SHP77 treated with DMSO at 0.1 percent for 48 hours (cell line): ENCODE results near the gene PPP2R2B.

Experiments used
- DNase-seq: peaks from one replicate; lab custom pipeline; 2025; lab: John Stamatoyannopoulos, UW

The PPP2R2B gene

DNA sequence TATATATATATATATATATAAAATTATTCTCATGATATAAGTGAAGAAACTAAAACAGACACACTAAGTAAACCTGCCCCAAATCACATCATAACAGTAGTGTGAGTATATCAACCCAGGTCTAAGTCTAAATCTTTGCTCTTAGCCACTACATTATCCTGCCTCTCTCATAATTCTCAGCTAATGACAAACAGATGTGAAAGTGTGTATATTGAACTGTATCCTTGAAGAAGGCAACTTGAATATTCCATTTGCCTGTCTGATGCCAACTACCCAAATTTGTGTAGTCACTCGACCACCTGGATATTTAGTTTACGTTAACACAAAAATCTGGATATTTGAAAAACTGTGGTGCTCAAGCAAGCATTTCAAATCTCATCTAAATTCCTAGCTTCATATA is 97.4 kb downstream of the PPP2R2B start:
- DNase-seq, result no peak

DNA sequence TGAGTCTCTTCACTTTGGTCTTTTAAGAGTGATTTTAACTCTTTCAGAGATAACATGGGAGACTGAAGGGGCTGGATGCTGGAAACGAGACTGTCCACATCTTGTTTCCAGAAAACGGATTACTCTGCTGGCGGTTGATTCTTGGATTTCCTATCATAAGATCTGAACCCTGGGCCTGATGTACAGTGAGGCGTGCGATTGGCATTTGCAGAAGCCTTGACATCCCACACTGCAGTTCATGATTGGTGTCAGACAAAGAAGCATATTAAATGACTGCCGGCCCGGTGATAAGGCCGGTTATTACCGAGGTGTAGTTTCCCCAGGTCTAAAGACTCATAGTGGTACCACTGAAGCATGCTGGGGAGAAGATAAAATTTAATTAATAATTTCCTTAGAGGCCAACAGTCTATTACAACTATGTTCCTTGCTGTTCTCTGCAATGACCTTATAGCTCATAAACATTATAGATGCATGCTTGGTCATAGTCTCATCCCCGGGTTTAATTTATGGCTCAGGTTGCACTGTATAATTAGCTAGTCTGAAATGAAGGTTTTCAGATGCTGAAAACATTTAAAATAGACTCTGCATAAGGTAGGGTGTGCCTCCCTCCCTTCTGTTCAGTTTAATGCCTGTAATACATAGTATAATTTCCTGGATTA is 99.2 kb downstream of the PPP2R2B start:
- no peak for DNase-seq

DNA sequence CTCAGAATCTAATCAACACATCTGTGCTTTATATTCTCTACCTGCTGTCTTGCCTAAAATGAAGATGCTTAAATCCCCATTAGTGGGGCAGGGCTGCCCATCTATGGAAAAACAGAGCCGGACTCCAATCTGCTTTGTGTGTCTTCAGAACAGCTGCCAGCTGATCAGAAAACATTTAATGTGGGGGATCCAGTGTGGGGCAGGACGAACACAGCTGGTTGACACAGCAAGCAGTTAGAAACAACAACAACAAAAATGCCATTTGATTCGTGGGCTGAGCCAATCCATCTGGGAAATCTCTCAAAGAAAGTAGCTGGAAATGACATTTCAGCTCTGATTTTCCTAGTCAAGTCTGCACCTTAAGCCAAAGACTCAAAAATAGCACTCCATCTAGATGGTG is 99.8 kb downstream of the PPP2R2B start:
- no peak for DNase-seq

DNA sequence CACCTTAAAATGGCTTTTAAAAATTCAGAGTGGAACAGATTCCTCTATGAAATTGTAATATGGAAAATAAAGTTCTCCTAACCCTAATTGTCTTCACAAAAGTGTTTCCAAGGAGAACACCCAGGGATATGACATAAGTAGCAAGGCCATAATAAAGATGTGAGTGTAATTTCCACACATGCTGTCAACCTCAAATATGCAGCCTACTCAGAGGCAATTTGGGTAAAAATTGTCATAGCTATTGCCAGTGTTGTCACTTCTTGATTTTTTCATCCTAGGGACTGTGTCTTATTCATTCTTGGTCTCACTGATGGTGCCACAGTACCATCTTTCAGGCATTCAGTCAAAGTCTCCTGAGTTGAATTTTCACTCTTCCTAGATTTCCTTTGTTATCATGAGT is 100.3 kb downstream of the PPP2R2B start:
- no peak for DNase-seq

DNA sequence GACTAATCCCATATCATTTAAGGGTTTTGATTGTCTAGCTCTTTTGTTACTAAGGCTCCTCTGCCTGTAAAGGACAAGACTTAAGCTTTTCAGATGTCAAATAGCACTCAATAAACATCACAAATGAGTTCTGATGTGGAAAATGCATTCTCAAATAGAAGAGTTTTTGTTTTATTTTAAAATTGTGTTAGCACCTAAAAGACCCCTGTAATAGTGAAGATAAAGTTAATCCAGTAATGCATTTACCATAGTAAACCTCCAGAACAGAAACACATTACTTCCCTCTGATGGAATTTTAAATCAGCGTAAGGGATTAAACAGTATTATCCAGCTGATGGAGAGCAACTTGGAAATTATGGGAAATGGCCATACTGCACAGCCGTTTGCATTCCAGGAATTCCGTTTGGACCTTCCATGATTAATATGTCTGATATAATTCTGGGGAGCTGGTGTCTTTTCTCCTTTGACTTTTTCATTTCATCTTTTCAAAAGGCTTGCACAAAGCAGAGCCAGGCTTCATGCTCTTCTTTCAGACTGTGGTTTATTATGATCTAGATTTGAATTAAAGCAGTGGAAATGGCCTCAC is 105.6 kb downstream of the PPP2R2B start:
- no peak for DNase-seq

DNA sequence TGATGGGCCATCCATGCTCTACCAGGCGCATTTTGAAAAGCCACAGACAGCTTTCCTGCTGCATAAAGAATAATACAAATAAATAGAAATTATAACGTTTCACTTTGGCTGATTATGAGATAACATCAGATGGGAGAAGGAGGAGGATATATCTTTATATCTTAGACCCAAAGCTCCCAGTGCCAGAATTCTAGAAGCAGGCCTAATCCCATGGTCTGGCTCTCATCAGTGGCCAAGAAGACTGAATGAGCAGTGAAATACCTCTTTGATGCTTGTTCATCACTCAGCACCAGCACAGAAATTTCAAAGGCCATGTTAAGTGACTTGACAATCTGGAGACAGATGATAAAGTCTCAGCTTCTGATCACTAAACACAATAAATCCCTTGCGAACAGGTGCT is 107.6 kb downstream of the PPP2R2B start:
- no peak for DNase-seq

DNA sequence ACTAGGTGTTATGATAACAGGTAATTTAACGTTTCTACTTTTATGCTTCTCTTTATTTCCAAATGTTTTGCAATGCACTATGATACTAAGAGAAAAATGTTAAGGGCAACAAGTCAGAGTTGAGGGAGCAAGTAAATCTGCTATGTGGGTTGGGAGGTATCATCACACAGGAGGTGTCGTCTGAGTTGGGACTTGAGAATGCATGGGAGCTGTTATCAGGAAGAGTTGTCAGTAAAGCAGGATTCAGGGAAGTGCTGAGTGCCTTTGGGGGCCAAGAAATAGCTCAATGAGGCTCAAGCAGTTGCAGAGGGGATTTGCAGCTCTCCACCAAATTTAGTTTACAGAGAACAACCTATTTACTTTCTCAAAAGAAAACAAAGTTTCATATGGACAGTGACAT is 108.0 kb downstream of the PPP2R2B start:
- no peak for DNase-seq

DNA sequence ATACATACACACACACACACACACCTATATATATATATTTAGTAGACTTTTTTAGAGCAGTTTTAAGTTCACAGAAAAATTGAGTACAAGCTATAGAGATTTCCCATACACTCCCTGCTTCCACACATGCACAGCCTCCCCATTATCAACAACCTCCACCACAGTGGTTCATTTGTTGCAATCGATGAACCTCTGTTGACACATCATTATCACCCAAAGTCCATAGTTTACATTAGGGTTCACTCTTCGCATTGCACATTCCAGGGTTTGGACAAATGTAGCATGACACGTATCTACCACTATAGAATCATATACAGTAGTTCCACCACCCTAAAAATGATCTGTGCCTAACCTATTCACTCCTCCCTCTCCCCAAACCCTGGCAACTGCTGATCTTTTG is 111.0 kb downstream of the PPP2R2B start:
- no peak for DNase-seq

DNA sequence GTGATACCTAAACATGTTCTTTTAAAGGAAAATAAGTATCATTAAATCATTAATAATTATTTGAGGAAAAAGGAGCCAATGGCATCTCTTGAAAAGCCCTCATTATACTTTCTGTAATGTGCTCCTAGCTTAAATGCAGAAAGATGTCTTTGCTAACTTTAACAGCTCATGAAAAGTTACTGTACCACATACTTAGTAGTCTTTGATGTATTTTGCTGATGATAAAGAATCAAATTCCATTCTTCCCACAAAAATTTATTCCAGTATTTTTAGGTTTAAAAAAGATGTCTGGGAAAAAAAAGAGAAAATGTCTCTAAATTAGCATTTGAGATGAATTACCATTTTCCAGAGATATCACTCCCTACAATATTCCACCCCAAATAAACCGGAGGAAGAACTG is 112.5 kb downstream of the PPP2R2B start:
- DNase-seq, result no peak

DNA sequence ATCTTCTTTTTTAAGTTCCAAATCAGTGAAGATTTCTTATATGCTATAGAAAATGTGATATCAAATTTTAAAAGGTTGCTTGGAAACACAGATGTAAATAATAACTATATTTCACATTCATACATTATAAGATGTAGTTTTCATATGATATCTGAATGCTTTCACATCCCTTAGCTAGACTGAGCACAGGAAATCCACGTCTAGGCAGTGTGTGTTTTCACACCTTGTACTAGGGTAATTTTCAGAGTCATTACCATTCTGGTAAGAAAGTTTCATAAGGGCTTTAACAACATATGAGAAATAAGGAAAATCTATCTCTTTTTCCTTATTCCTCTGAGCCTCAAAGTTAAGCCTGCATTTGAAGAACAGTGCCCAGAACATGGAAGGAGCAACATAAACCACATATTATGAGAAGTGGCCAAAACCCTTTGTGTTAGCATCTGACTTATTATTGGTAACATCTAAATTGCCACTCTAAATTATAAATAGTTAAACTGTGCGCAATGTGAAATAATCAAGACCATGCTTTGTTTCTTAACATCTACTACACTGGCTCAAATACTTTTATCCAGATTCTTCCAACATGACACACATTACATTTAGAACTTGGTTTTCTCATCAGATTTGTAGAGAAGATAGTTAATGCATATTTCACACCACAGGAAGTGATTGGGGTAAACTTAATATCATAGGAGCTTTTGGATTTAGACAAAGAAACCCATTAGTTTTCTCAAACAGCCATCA is 113.3 kb downstream of the PPP2R2B start:
- DNase-seq, result no peak

DNA sequence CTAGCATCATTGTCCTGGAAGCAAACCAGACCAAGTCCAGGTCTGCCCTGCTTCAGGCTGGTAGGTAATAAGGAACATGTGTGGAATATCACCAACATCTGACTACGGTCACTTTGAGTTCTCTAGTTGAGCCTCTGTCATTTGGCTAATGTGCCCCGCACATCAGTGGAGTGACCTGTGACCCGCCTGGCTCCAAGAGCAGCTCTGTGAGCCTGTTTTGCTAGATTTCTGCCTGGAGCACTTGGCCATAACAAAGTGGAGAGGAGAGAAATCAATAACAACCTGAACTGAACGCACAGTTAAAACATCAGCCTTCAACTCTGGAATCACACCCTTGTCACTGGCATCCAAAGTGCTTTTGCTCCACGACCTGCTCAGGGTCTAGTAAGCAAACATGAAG is 115.7 kb downstream of the PPP2R2B start:
- no peak for DNase-seq

DNA sequence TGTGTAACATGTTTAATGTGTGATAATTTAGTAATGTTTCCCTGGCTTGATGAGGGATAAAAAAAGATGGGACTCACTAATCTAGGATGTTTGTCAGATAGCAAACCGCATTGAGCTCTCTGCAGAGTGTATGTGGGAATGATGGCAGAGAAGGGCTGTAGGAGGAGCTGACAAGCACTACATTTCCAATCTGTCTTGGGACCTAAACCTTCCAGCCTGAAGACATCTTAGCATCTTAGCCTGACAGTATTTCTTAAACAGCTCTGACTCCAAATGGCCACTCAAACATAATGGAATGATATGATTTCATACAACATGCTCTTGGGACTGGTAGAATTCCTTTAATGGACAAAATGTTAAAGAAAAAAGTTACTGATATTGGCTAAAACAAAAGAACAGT is 116.7 kb downstream of the PPP2R2B start:
- no peak for DNase-seq

DNA sequence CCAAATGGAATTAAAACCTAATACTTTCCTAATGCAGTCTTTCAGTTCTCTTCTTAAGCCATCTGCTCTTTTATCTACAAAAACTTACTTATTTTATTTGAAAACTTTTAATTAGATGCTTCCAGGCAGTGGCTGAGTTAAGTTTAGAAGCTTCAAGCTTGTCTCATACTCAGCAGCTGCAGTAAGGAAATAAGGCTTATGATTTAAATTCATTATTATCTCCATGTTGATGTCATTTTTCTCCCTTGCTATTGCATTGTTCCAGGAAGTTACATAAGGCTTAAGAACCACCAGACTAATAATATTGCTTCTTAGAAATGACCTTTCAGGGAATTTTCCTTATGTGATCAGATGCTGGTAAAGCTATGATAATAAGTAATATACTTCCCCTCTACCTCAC is 119.6 kb downstream of the PPP2R2B start:
- DNase-seq, result no peak

DNA sequence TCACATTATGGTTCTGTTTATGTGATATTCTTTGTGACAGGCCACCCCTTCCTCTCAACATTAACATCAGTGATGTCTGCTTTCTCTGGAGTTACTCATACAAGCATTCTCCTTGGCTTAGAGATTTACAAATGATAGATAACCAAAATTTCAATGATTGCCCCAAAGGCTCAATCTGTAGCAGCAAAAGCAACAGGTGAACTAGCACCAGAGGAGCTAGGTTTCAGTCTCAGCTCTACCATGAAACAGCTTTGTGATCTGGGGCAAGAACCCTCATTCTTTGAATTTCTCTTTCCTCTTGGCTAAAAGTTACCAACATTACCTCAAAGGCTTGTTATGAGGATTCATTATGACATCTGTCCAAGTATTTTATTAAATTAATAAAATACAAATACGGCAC is 120.5 kb downstream of the PPP2R2B start:
- no peak for DNase-seq

DNA sequence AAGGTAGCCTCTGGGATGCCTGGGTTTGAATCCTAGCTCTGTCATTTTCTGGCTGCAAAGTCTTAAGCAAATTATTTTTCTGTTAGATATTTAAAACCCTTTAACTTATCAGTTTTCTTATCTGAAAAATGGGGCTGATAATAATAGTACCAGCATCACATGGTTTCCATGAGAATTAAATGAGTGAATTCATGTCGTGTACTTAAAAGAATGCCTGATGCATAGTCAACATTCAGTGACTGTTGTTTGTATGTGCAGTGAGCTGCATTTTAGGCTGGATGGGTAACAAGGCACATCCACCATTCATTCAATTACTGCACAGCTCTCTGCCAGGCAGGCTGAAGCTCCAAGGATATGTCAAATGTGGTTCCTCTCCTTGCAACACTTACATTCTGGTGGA is 122.0 kb downstream of the PPP2R2B start:
- no peak for DNase-seq

DNA sequence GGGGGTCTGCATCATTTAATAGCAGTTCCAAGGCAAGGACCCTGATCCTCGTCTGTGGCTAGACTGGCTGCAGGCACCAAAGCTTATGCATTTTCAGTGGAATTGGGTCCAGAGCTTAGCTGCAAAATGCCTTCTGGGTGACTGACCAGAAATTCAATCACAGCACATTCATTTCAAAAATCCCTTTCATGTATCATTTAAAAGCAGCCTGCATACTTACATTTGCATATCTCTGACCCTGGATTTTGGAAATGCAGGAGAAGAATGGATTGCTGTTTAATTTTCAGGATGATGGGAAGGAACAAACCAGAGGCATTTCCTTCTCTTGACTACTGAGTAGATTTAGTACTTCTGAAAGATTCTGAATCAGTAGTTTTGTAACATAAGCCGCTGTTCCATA is 122.8 kb downstream of the PPP2R2B start:
- DNase-seq, result no peak

DNA sequence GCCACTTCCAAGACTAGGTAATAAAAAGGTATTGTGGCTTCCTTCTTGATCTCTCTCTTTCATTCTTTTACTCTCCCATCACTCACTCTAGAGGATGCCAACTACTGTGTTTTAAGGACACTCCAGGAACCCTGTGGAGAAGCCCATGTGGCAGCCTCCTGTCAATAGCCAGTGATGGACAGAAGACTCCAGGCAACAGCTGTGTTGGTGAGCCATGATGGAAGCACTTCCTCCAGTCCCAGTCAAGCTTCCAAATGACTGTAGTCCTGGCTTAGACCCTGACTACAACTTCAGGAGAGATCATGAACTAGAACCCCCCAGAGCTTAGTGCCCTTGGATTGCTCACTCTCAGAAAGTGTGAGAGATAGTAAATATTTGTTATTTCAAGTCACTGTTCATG is 123.9 kb downstream of the PPP2R2B start:
- DNase-seq, result no peak

DNA sequence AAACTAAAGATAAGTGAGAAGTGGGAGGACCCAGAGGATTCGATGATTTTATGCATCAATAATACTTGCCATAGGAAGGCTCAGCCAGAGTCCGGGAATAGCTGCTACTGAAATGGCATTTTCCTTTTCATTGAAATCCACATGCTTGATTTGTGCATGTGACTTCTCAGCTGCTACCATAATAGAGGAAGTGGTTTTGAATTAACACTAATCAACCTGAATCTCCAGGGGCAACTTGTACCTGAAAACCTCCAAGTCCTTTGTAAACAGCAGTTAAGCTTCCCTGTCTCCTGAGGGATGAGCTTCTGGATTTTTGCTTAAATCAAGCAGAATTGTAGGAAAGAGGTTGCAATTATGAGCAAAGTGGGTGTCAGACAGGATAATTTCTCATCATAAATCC is 124.9 kb downstream of the PPP2R2B start:
- no peak for DNase-seq

DNA sequence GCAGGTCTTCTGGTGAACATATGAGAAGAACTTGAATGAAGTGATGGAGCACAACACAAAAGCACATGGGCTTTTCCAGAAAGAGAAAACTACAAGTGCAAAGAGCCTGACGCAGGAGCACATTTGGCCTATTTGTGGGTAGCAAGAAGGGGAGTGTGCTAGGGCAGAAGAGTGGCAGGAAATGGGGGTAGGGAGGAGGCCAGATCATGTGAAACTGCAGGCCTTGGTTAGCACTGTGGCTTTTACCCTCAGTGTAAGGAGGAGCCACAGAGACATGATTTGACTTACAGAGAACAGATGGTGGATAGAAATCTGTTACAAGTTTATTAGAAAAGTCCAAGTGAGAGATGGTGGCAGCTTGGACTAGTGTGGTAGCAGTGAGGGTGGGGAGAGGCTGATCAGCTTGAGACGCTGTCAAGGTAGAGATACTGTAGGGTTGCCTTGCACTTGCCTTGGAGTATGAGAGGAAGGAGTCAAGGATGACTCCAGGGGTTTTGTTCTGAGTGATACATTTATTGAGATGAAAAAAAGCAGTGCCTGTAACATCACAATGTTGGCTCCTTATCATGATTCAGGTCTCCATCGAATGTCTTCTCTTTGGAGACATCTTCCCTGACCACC is 126.7 kb downstream of the PPP2R2B start:
- no peak for DNase-seq

DNA sequence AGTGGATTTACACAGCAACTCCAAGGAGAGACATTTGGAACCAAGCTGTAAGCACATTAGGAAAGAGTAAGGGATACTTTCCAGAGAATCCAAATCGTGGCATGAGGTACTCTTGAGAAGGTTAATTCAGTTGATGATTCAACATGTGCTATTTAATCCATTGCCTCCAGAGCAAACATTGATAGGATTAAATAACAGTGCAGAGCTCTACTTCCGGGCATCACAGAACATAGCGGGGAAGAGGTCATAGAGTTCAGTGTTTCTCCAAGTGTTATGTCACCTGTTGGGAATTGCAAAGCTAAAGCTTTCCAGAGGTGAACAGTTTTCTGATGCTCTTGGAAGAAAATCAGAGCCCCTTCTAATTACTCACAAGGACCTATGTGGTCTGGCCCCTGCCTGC is 127.5 kb downstream of the PPP2R2B start:
- DNase-seq, result no peak

DNA sequence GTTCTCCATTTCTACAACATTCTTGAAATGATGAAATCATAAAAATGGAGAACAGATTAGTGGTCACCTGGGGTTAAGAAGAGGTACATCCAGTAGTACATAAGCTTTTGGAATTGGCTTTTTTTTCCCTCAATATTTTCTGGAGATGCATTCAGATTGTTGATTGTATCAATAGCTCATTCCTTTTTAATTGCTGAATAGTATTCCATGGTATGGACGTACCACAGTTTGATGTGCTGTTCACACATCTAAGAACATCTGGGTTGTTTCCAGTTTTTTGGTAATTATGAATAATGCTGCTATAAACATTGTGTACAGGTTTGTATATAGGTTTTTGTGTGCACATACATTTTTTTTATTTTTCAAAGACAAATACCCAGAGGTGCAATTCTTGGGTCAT is 130.0 kb downstream of the PPP2R2B start:
- DNase-seq, result no peak

DNA sequence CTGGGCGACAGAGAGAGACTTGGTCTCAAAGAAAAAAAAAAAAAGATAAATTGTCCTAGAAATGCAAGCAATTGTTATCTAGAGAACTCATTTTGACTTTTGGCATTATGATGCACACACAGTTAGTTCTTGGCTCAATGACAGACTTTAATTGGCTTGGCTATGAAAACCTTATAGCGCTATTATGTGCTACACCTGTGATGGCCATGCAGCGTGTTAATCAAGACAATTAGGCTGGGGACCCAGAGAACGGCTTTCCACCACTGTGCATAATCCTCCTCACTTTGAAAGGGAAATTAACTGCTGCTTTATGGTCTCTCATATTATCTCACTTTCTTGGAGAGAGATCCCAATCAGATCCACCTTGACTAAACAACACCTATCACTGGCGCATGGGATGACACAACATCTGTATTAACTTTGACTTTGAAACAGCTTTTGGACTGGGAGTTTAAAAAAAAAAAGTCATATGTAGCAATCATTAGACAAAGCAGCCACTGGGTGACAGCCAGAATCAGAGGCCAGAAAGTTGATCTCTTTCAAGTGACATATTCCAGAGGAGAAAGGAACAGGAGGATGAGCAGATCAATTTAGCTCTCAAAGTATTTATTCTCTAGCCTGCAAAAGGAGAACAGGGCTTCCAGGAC is 132.5 kb downstream of the PPP2R2B start:
- no peak for DNase-seq
